AG09319 (cell line): Measurements from ENCODE around the gene MRAP.

ENCODE experiments used
- DNase-seq: peaks from one replicate; pipeline ENCODE4 v3.0.0-alpha.2; 2010; ENCODE audit warnings: low read depth; ENCODE audit errors: extremely low read depth
- CTCF ChIP-seq: IDR thresholded peaks from 2 replicates; pipeline ENCODE4 v1.5.1; 2011; ENCODE audit warnings: low read depth, mild to moderate bottlenecking, inconsistent platforms, low read length, moderate library complexity

Gene MRAP

GRCh38 chr21:32315511-32316281 is 17.0 kb downstream of the MRAP start:
- no peak for TF ChIP-seq CTCF
- no peak for DNase-seq

- no peak for TF ChIP-seq CTCF
- DNase-seq: no peak
Measured at GRCh38 chr21:32316361-32317215, 17.9 kb downstream of the MRAP start.

GRCh38 chr21:32317726-32318125 is 19.1 kb downstream of the MRAP start:
- TF ChIP-seq CTCF: no peak
- no peak for DNase-seq

- TF ChIP-seq CTCF: no peak
Measured at GRCh38 chr21:32319012-32319411, 20.4 kb downstream of the MRAP start.

GRCh38 chr21:32320059-32320458 is 21.4 kb downstream of the MRAP start:
- TF ChIP-seq CTCF: no peak
- no peak for DNase-seq

More at GRCh38 chr21:32319012-32319411, 20.4 kb downstream of the MRAP start:
- no peak for DNase-seq

- no peak for DNase-seq
- TF ChIP-seq CTCF: no peak
Measured at GRCh38 chr21:32320726-32321125, 22.1 kb downstream of the MRAP start.

GRCh38 chr21:32321480-32321879 is 22.8 kb downstream of the MRAP start:
- TF ChIP-seq CTCF: no peak
- DNase-seq: no peak
